Ovary (tissue), 9 donors: Measurements from ENCODE around the gene LAMB4. TPM values are rescaled to one million over a fixed set of nuclear protein-coding genes. Genes with fewer than 3 reads are reported as not detected.

Source experiments
- DNase-seq, 5 donors: peaks; one replicate each; pipeline ENCODE4 v3.0.0-alpha.2; 2019 to 2020
- H3K27ac ChIP-seq, 2 donors: fragments of 200-600 bp; one replicate each; pipeline versions ENCODE4 v1.5.1 to v1.8.0; 2019 to 2022
- H3K27me3 ChIP-seq: fragments of 200-600 bp; one replicate; pipeline ENCODE4 v1.8.0; 2022
- H3K36me3 ChIP-seq: fragments of 200-600 bp; sonication (generic); one replicate; pipeline ENCODE4 v1.5.1; 2019
- H3K4me1 ChIP-seq: one replicate; pipeline ENCODE4 v1.8.1; 2013; ENCODE audit warnings: mild to moderate bottlenecking, moderate library complexity; ENCODE audit not compliant: insufficient read depth
- H3K4me3 ChIP-seq: fragments of 200-600 bp; sonication (generic); one replicate; pipeline ENCODE4 v1.5.1; 2017
- H3K9me3 ChIP-seq, 2 donors: fragments of 200-600 bp in 1 of 2; sonication (generic) in 1 of 2; one replicate each; pipeline versions ENCODE4 v1.5.1 to v1.8.1; 2013 to 2019; ENCODE audit warnings: mild to moderate bottlenecking in 1 of 2, moderate library complexity in 1 of 2
- CTCF ChIP-seq, 3 donors: fragments of 450-650 bp in 2 of 3; fragments of 200-600 bp in 1 of 3; IDR thresholded peaks; one replicate each; pipeline versions ENCODE4 v1.5.1 to v1.8.0; 2016 to 2022; ENCODE audit warnings: antibody characterized with exemption in 3 of 3, mild to moderate bottlenecking in 1 of 3
- EP300 ChIP-seq: sonication (generic); formaldehyde crosslinking; IDR thresholded peaks from one replicate; pipeline ENCODE4 v1.6.1; 2017; ENCODE audit warnings: antibody characterized with exemption
- POLR2A ChIP-seq: fragments of 450-650 bp; IDR thresholded peaks from one replicate; pipeline ENCODE4 v1.6.1; 2017; ENCODE audit warnings: antibody characterized with exemption, mild to moderate bottlenecking, moderate library complexity
- WGBS, 3 donors: extraction: QIAGEN DNeasy Blood & Tissue Kit in 1 of 3; methylation state at CpG; one replicate each; pipeline versions ENCODE4 v1.1.5 to v1.1.7; 2013 to 2017; 5-methylcytosine and 5-hydroxymethylcytosine counted together
- intact Hi-C, 4 donors: fragments of 100-400 bp; cut with DNase I; formaldehyde crosslinking; loops; one replicate each; pipeline versions ENCODE4 v1.11.0 to v1.15.1; 2022 to 2023
- polyA plus RNA-seq, 2 donors: library from polyadenylated mRNA; stranded (reverse); fragments of 200-250 nt in 1 of 2; fragments of 350-450 nt in 1 of 2; fragmentation: Illumina TruSeq in 1 of 2; extraction: RNeasy Lipid Tissue Mini Kit (QIAGEN cat#74804) in 1 of 2; gene quantifications; one replicate each; pipeline ENCODE4 v1.2.3, GENCODE V29; 2013 to 2014
- total RNA-seq, 7 donors: library from RNA; depleted of rRNA in 2 of 7; stranded (reverse); fragments of >200 nt in 2 of 7; fragmentation: NEBNext Ultra II Directional in 3 of 7; extraction: Animal tissue kit (Norgen Biotek cat#: 25700) in 3 of 7; gene quantifications; one replicate each; pipeline versions ENCODE4 v1.1.0 to v1.2.4, GENCODE V29; 2016 to 2023
- donor health status: DM: no; HTN: no; CAD: no; lungs with moderate emphysema.
- donor health status: DM: no; HTN: no; CAD: no.
- donor health status: Bipolar disorder and iron deficiency.
- donor health status: DM: yes; HTN: yes; CAD: no.
- donor health status: DM: no; HTN: no; CAD: no.
- donor health status: DM: yes; HTN: yes; CAD: no.

The LAMB4 gene
- total and polyA plus RNA-seq, 9 donors, result 0.10 to 0.17 TPM; not detected in 7

GRCh38 chr7:108072116-108072515, 58.0 kb downstream of the LAMB4 start:
- H3K27ac ChIP-seq, result no peak overlapping the region
- no peaks in the 10 kb centered on the region for H3K36me3 ChIP-seq
- H3K4me3 ChIP-seq, result no peak overlapping the region
- 86 to 90% (median 89%) methylated on average over 2 of the region's 2 CpGs for WGBS, 3 donors
- no peak for DNase-seq
- intact Hi-C loops, result no loop called here
- TF ChIP-seq POLR2A, result no peak
- H3K9me3 ChIP-seq, result no peaks in the 10 kb centered on the region
- no peaks in the 10 kb centered on the region for H3K4me1 ChIP-seq
- H3K27me3 ChIP-seq, result no peaks in the 10 kb centered on the region

- TF ChIP-seq CTCF (IDR thresholded peaks at IDR 0.05) (no peak), POLR2A (no peak), EP300 (no peak)
- Histone ChIP-seq H3K27ac (no peak overlapping the region), H3K36me3 (no peaks in the 10 kb centered on the region), H3K9me3 (no peaks in the 10 kb centered on the region), H3K4me3 (no peak overlapping the region), H3K4me1 (no peaks in the 10 kb centered on the region), H3K27me3 (no peaks in the 10 kb centered on the region)
- intact Hi-C loops, result no loop called here
- no peak for DNase-seq
- WGBS, 3 donors, result 76 to 88% (median 85%) methylated on average over 1 of the region's 1 CpG
Observed at GRCh38 chr7:108071551-108071950, 58.6 kb downstream of the LAMB4 start.

- Histone ChIP-seq H3K9me3 (no peaks in the 10 kb centered on the region), H3K4me1 (no peaks in the 10 kb centered on the region), H3K27ac (no peak overlapping the region), H3K36me3 (no peaks in the 10 kb centered on the region), H3K27me3 (no peaks in the 10 kb centered on the region), H3K4me3 (no peak overlapping the region)
- intact Hi-C loops, result no loop called here
- DNase-seq, result no peak
- TF ChIP-seq POLR2A (no peak), CTCF (IDR thresholded peaks at IDR 0.05) (no peak), EP300 (no peak)
- 87 to 90% (median 88%) methylated on average over 2 of the region's 2 CpGs for WGBS, 3 donors
Observed at GRCh38 chr7:108069646-108070045, 60.5 kb downstream of the LAMB4 start.

- intact Hi-C loops, result no loop called here
- no peak for DNase-seq
- WGBS, 3 donors, result 91 to 94% (median 92%) methylated on average over 7 of the region's 7 CpGs
- Histone ChIP-seq H3K27me3 (no peaks in the 10 kb centered on the region), H3K27ac (no peak overlapping the region), H3K4me1 (no peaks in the 10 kb centered on the region), H3K9me3 (no peaks in the 10 kb centered on the region), H3K36me3 (no peaks in the 10 kb centered on the region), H3K4me3 (no peak overlapping the region)
- no peak for TF ChIP-seq EP300
- no peak for TF ChIP-seq POLR2A
- TF ChIP-seq CTCF (IDR thresholded peaks at IDR 0.05), result no peak
Observed at GRCh38 chr7:108067844-108068243, 62.3 kb downstream of the LAMB4 start.

- WGBS, 3 donors, result 83 to 87% (median 84%) methylated on average over 9 of the region's 9 CpGs
- no peak for DNase-seq
- H3K27me3 ChIP-seq, result no peaks in the 10 kb centered on the region
- intact Hi-C loops, result no loop called here
- no peak overlapping the region for H3K27ac ChIP-seq
- TF ChIP-seq CTCF (IDR thresholded peaks at IDR 0.05) (no peak), POLR2A (no peak), EP300 (no peak)
- no peaks in the 10 kb centered on the region for H3K9me3 ChIP-seq
- H3K36me3 ChIP-seq, result no peaks in the 10 kb centered on the region
- H3K4me1 ChIP-seq, result no peaks in the 10 kb centered on the region
- no peak overlapping the region for H3K4me3 ChIP-seq
Observed at GRCh38 chr7:108066486-108066885, 63.7 kb downstream of the LAMB4 start.
